H1 (cell line): ENCODE data around the gene GRK3. TPM values are rescaled to one million over a fixed set of nuclear protein-coding genes. Genes with fewer than 3 reads are reported as not detected.
"Not testable (repeated sequence)": the region's sequence is repeated elsewhere in the genome, so short reads cannot be mapped to it uniquely, and the experiment has no call there.

Source experiments
- CTCF ChIA-PET: fragments of 300-600 bp; sonication (Branson Sonifier 250); formaldehyde crosslinking; loops from one replicate; lab custom pipeline; 2021; ENCODE audit not compliant: partially characterized antibody; lab: Charles Lee
- POLR2A ChIA-PET: fragments of 300-600 bp; sonication (Branson Sonifier 250); formaldehyde crosslinking; loops from one replicate; lab custom pipeline; 2021; ENCODE audit warnings: inconsistent platforms; ENCODE audit not compliant: partially characterized antibody; lab: Charles Lee
- DNase-seq, 2 experiments: peaks; one replicate each; pipeline versions ENCODE4 v3.0.0 to v3.0.0-alpha.2; 2010 to 2022; ENCODE audit warnings: low spot score in 2 of 2, low read depth in 1 of 2, mixed read lengths in 1 of 2
- FAIRE-seq: peaks from 2 replicates; lab custom pipeline; 2011; peaks lifted over from hg19 to GRCh38; lab: Jason Lieb, UNC
- H2AFZ ChIP-seq: 2 replicates; pipeline ENCODE4 v1.8.1; 2012; ENCODE audit warnings: low read length, inconsistent platforms
- H2AK5ac ChIP-seq: 2 replicates; pipeline ENCODE4 v1.6.1; 2013; ENCODE audit warnings: low read depth, low read length
- H2BK120ac ChIP-seq: replicated peaks from 2 replicates; pipeline ENCODE3; 2013; ENCODE audit warnings: low read depth, low read length, inconsistent platforms
- H2BK12ac ChIP-seq: 2 replicates; pipeline ENCODE4 v1.6.1; 2013; ENCODE audit warnings: low read depth, low read length
- H2BK15ac ChIP-seq: 2 replicates; pipeline ENCODE4 v1.6.1; 2013; ENCODE audit warnings: low read length
- H2BK20ac ChIP-seq: 2 replicates; pipeline ENCODE4 v1.6.1; 2013; ENCODE audit warnings: low read length
- H2BK5ac ChIP-seq: 2 replicates; pipeline ENCODE4 v1.6.1; 2013; ENCODE audit warnings: low read depth, low read length
- H3K14ac ChIP-seq: 2 replicates; pipeline ENCODE4 v1.6.1; 2013; ENCODE audit warnings: inconsistent platforms; ENCODE audit not compliant: insufficient read length
- H3K18ac ChIP-seq: 2 replicates; pipeline ENCODE4 v1.6.1; 2013; ENCODE audit warnings: low read length; ENCODE audit errors: extremely low read depth
- H3K23ac ChIP-seq: 2 replicates; pipeline ENCODE4 v1.6.1; 2013; ENCODE audit warnings: inconsistent platforms; ENCODE audit not compliant: insufficient read length
- H3K23me2 ChIP-seq: 2 replicates; pipeline ENCODE4 v1.6.1; 2013; ENCODE audit warnings: low read depth, low read length
- H3K27ac ChIP-seq: 2 replicates; pipeline ENCODE4 v1.6.1; 2011; ENCODE audit warnings: low read depth, low read length, inconsistent platforms
- H3K27me3 ChIP-seq, 4 experiments: replicated peaks in 1 of 4; 1 replicate in 1 of 4; 2 replicates in 3 of 4; pipeline versions ENCODE4 v1.6.1 to v1.8.1; 2011 to 2013; ENCODE audit warnings: low read length in 3 of 4, mild to moderate bottlenecking in 3 of 4, inconsistent platforms in 2 of 4, mixed read lengths in 2 of 4, moderate library complexity in 1 of 4; ENCODE audit not compliant: control insufficient read depth in 3 of 4, insufficient read depth in 3 of 4; ENCODE audit errors: extremely low read depth in 1 of 4
- H3K36me3 ChIP-seq, 4 experiments: 2 replicates each; pipeline versions ENCODE4 v1.6.1 to v1.8.1; 2011 to 2013; ENCODE audit warnings: mild to moderate bottlenecking in 4 of 4, low read length in 3 of 4, moderate library complexity in 2 of 4, control low read depth in 1 of 4, inconsistent platforms in 1 of 4; ENCODE audit not compliant: insufficient read depth in 4 of 4, control insufficient read depth in 2 of 4
- H3K4ac ChIP-seq: replicated peaks from 2 replicates; pipeline ENCODE3; 2013; ENCODE audit warnings: low read length, low read depth, mixed read lengths, inconsistent platforms; ENCODE audit not compliant: insufficient read length
- H3K4me1 ChIP-seq, 4 experiments: replicated peaks in 1 of 4; 1 replicate in 1 of 4; 2 replicates in 3 of 4; pipeline versions ENCODE4 v1.6.1 to v1.8.1; 2011 to 2013; ENCODE audit warnings: low read length in 3 of 4, inconsistent platforms in 2 of 4, mixed read lengths in 1 of 4; ENCODE audit not compliant: insufficient read depth in 4 of 4, control insufficient read depth in 3 of 4
- H3K4me2 ChIP-seq, 2 experiments: 2 replicates each; pipeline versions ENCODE4 v1.6.1 to v1.8.1; 2011 to 2013; ENCODE audit warnings: low read depth in 2 of 2, low read length in 2 of 2, control low read depth in 1 of 2, inconsistent platforms in 1 of 2, mild to moderate bottlenecking in 1 of 2; ENCODE audit not compliant: insufficient read depth in 1 of 2
- H3K4me3 ChIP-seq, 4 experiments: fragments of 200-600, 300-600 bp in 1 of 4; sonication (generic), shearing (Covaris generic), sonication (Bioruptor Twin) in 1 of 4; 2 replicates each; pipeline versions ENCODE4 v1.5.1 to v1.8.1; 2011 to 2016; ENCODE audit warnings: low read length in 4 of 4, low read depth in 3 of 4, control low read depth in 2 of 4, inconsistent platforms in 2 of 4, mild to moderate bottlenecking in 2 of 4, mixed read lengths in 1 of 4, moderate library complexity in 1 of 4; ENCODE audit not compliant: insufficient read depth in 2 of 4; ENCODE audit errors: extremely low read depth in 1 of 4
- H3K56ac ChIP-seq: replicated peaks from 2 replicates; pipeline ENCODE3; 2013; ENCODE audit warnings: low read depth, mild to moderate bottlenecking, mixed read lengths, low read length, inconsistent platforms; ENCODE audit not compliant: insufficient read length
- H3K79me1 ChIP-seq: 2 replicates; pipeline ENCODE4 v1.6.1; 2013; ENCODE audit warnings: low read depth, low read length, control low read depth
- H3K79me2 ChIP-seq, 2 experiments: 2 replicates each; pipeline versions ENCODE4 v1.6.1 to v1.8.1; 2012 to 2013; ENCODE audit warnings: low read length in 2 of 2, mild to moderate bottlenecking in 2 of 2, inconsistent platforms in 1 of 2; ENCODE audit not compliant: insufficient read depth in 2 of 2, control insufficient read depth in 1 of 2
- H3K9ac ChIP-seq, 4 experiments: replicated peaks in 1 of 4; 1 replicate in 1 of 4; 2 replicates in 3 of 4; pipeline versions ENCODE4 v1.6.1 to v1.8.1; 2011 to 2013; ENCODE audit warnings: low read depth in 3 of 4, low read length in 3 of 4, control low read depth in 2 of 4, mild to moderate bottlenecking in 2 of 4, moderate library complexity in 2 of 4, inconsistent platforms in 1 of 4; ENCODE audit errors: extremely low read depth in 1 of 4
- H3K9me3 ChIP-seq, 2 experiments: 2 replicates each; pipeline versions ENCODE4 v1.6.1 to v1.8.1; 2012 to 2013; ENCODE audit warnings: mild to moderate bottlenecking in 2 of 2, moderate library complexity in 2 of 2, control low read depth in 1 of 2, inconsistent platforms in 1 of 2, low read depth in 1 of 2, low read length in 1 of 2, mixed read lengths in 1 of 2; ENCODE audit not compliant: insufficient read depth in 2 of 2
- H4K20me1 ChIP-seq, 2 experiments: replicated peaks in 1 of 2; 2 replicates each; pipeline versions ENCODE3 to v1.8.1; 2011 to 2013; ENCODE audit warnings: inconsistent platforms in 2 of 2, low read length in 2 of 2, mild to moderate bottlenecking in 1 of 2; ENCODE audit not compliant: insufficient read depth in 2 of 2, control insufficient read depth in 1 of 2
- H4K5ac ChIP-seq: 2 replicates; pipeline ENCODE4 v1.6.1; 2013; ENCODE audit warnings: low read length, low read depth, mixed read lengths, inconsistent platforms; ENCODE audit not compliant: insufficient read length
- H4K8ac ChIP-seq: 2 replicates; pipeline ENCODE4 v1.8.0; 2013; ENCODE audit warnings: mild to moderate bottlenecking, moderate library complexity, low read length, inconsistent platforms; ENCODE audit not compliant: insufficient read depth; ENCODE audit errors: extremely low read depth
- H4K91ac ChIP-seq: replicated peaks from 2 replicates; pipeline ENCODE3; 2013; ENCODE audit warnings: low read length, mixed read lengths, inconsistent platforms; ENCODE audit not compliant: insufficient read length
- CHD2 ChIP-seq: IDR thresholded peaks from 2 replicates; pipeline ENCODE4 v1.6.1; 2012; ENCODE audit warnings: low read length, improper control_type of control experiment
- CTCF ChIP-seq, 3 experiments: IDR thresholded peaks; 1 replicate in 2 of 3; 2 replicates in 1 of 3; pipeline versions ENCODE4 v1.5.1 to v1.6.1; 2011; ENCODE audit warnings: low read length in 3 of 3, mild to moderate bottlenecking in 3 of 3, inconsistent platforms in 2 of 3, low read depth in 1 of 3, moderate library complexity in 1 of 3; ENCODE audit not compliant: insufficient read depth in 1 of 3; ENCODE audit errors: control extremely low read depth in 1 of 3
- MAX ChIP-seq: IDR thresholded peaks from 2 replicates; pipeline ENCODE4 v1.6.1; 2012; ENCODE audit warnings: inconsistent platforms
- TAF1 ChIP-seq: IDR thresholded peaks from 2 replicates; pipeline ENCODE4 v1.6.1; 2011; ENCODE audit warnings: mild to moderate bottlenecking, low read depth, low read length
- TCF12 ChIP-seq: IDR thresholded peaks from 2 replicates; pipeline ENCODE4 v1.6.1; 2011; ENCODE audit warnings: low read depth, mild to moderate bottlenecking, low read length
- WGBS, 2 experiments: shearing (Covaris generic) in 1 of 2; methylation state at CpG; one replicate each; pipeline versions ENCODE4 v1.1.6 to v1.1.7; 2013 to 2015; ENCODE audit warnings: low lambda C conversion rate in 2 of 2, mixed read lengths in 2 of 2, inconsistent platforms in 1 of 2, low coverage in 1 of 2, missing lambda C conversion rate in 1 of 2; ENCODE audit not compliant: insufficient replicate concordance in 2 of 2, insufficient coverage in 1 of 2, insufficient read length in 1 of 2; ENCODE audit errors: extremely low coverage in 1 of 2, missing lambda C conversion rate in 1 of 2; 5-methylcytosine and 5-hydroxymethylcytosine counted together
- polyA plus RNA-seq, 7 experiments: library from polyadenylated mRNA; depleted of rRNA in 3 of 7; stranded (reverse) in 5 of 7; unstranded in 2 of 7; fragments of >200 nt in 5 of 7; fragments of 200-250 nt in 2 of 7; gene quantifications; 1 replicate in 5 of 7; 2 replicates in 1 of 7; 4 replicates in 1 of 7; pipeline versions ENCODE4 v1.2.1 to v1.2.3, GENCODE V29; 2011 to 2013; ENCODE audit warnings: missing spikeins in 2 of 7, mixed read lengths in 2 of 7
- total RNA-seq: library from RNA; stranded (reverse); fragmentation: NEBNext Ultra II Directional; extraction: Animal tissue kit (Norgen Biotek cat#: 25700); gene quantifications from 2 replicates; pipeline ENCODE4 v1.2.1, GENCODE V29; 2021

GRK3 gene
- total and polyA plus RNA-seq, 2 of the 8 experiments (the other 6 are each of a cell fraction or from before 2014, with no cell fraction given) = 7.5 to 35.3 TPM

DNA sequence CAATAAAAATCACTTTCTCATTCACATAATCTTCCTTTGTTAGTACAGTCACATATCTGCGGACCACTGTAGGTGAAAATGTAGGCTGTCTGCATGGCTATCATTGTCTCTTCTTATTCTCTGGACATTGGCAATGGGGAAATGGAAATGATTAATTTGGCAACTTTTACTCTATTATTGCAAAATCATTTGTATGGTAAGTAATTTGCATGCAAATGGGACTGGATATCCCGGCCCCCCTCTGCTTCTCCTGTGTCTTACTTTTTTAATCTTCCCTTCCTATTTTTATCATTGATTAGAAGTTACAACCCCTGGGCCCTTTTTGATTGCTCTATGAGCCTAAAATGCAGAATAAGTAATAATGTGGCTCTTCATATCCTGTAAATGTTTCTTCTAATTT lies 6.0 kb downstream of the GRK3 start (continued):
- no peak for TF ChIP-seq TCF12
- TF ChIP-seq CHD2 = no peak
- no peak for TF ChIP-seq CTCF (IDR thresholded peaks at IDR 0.05; ENCODE audit: control extremely low read depth in 1 of 3, insufficient read depth in 1 of 3, low read depth in 1 of 3, low read length in 3 of 3)
- no peak for TF ChIP-seq TAF1
- TF ChIP-seq MAX = no peak
- TF ChIP-seq, all 59 proteins: peak for 0

GRCh38 chr22:25571969-25572707 lies 7.7 kb downstream of the GRK3 start:
- H3K27ac ChIP-seq, H3K14ac ChIP-seq, POLR2A ChIA-PET, H2AFZ ChIP-seq, H3K23me2 ChIP-seq, H2BK20ac ChIP-seq, H3K23ac ChIP-seq, H3K9ac ChIP-seq, H3K4me3 ChIP-seq, H3K18ac ChIP-seq, FAIRE-seq, H3K56ac ChIP-seq, H2BK120ac ChIP-seq, H3K27me3 ChIP-seq, H3K9me3 ChIP-seq, H4K20me1 ChIP-seq, H4K5ac ChIP-seq, DNase-seq, H2BK5ac ChIP-seq, H3K36me3 ChIP-seq, H2BK12ac ChIP-seq, H2AK5ac ChIP-seq, H2BK15ac ChIP-seq, H4K8ac ChIP-seq, H3K4me2 ChIP-seq, H4K91ac ChIP-seq, H3K4ac ChIP-seq, H3K79me1 ChIP-seq: not testable (repeated sequence)
- H3K4me1 ChIP-seq = peaks cover 2 to 13% (median 5%) of the 10 kb centered on the region in 4 experiments; a peak in 6 of 7 replicates
- H3K79me2 ChIP-seq = peaks cover 6 to 92% of the 10 kb centered on the region in 2 experiments
- 94% methylated on average over 8 of the region's 8 CpGs; no CpG with 5 or more reads in 1 of the 2 experiments for WGBS, 2 experiments
- CTCF ChIA-PET = interaction anchor here (1.0 to 1.1 kb wide), 2 partner anchors 25 to 129 kb away, joined by 3 to 4 read pairs; no protein-coding TSS in a partner anchor
